Testis (tissue), 2 donors: ENCODE results near the gene TATDN2.

Experiments used
- CTCF ChIP-seq, 3 experiments: fragments of 450-650 bp in 2 of 3; fragments of 200-600 bp in 1 of 3; sonication (generic) in 1 of 3; IDR thresholded peaks; one replicate each; pipeline ENCODE4 v1.5.1; 2016 to 2019; ENCODE audit warnings: antibody characterized with exemption in 3 of 3, mild to moderate bottlenecking in 2 of 3, moderate library complexity in 1 of 3
- POLR2A ChIP-seq: fragments of 450-650 bp; IDR thresholded peaks from one replicate; pipeline ENCODE4 v1.6.1; 2017; ENCODE audit warnings: antibody characterized with exemption, mild to moderate bottlenecking, moderate library complexity

DNA sequence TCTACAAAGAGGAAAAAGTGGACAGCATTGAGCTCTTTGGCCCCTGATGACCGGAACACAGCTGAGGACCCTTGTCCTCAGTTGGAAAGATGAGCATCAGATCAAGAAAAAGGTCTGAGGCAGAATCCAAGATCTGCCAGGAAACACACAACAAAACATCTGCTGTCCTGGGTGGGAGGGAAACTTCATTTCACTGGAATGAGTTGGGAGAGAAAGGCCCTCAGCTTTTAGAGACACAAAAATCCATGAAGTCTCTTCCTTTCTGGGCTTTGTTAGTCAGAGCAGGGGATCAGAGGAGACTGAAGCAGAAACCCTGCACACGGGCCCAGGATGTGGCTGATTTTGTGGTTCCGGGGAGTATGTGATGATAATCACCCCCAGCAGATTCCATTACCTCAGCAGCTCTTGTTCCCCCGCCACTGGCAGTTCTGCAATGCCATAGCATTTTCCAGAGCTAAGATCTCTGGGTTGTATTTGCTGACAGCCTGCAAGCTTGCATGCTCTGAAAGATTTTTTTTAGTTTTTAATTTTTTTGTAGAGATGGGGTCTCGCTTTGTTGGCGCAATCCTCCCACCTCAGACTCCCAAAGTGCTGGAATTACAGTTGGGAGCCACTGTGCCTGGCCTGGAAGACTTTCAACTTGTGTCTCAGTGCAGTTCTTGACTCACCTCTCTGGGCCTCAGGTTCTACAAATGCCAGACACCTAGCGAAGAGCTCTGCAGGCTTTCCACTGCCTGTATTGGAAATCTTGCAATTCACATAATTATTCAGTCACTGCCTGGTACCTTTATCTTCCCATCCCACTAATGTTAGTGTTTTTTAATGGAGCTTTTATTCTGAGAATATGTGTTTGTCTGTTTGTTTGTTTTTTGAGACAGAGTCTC is 5.8 kb upstream of the TATDN2 start:
- TF ChIP-seq CTCF (IDR thresholded peaks at IDR 0.05): no peak
- no peak for TF ChIP-seq POLR2A
